ENCODE measurements around the gene CA9. TPM values are rescaled to one million over a fixed set of nuclear protein-coding genes. Genes with fewer than 3 reads are reported as not detected.
A peak's percentile ranks its signal among the peaks of the same experiment; 100 is the strongest.

CA9 gene
- total RNA-seq, 2 donors from 2014 or later: not detected

DNA sequence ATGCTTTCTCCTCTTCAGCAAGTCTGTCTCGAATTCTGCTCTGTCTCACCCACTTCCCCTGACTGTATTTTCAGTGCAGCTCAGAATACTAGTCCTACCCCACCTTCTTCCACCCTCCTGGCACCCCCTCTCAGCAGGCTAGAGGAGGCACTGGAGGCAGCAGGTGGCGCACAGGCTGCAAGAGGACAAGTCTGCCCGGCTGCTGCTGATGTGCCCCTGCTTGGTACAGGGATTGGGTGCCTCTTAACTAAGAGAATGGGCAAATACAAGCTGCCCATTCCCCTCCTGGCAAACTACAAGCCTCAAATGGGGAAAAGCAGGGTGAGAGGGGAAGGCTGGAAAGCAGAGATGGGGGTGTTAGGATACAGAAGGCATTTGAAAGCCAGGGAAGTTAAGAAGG is 53.2 kb downstream of the CA9 start:
- peak overlapping the region; percentile 92 for H3K4me3 Mint-ChIP-seq
- DNase-seq (no peak), ATAC-seq (peak; percentile 52)
- peaks cover 23% of the 10 kb centered on the region for H3K4me1 Mint-ChIP-seq
- H3K27me3 Mint-ChIP-seq: no peaks in the 10 kb centered on the region
- no peak overlapping the region for H3K27ac Mint-ChIP-seq
- H3K9me3 ChIP-seq (ENCODE audit: control insufficient read depth, low read length, poor library complexity, severe bottlenecking): no peaks in the 10 kb centered on the region
- peaks cover 12% of the 10 kb centered on the region for H3K36me3 Mint-ChIP-seq (ENCODE audit: low read depth)

GRCh38 chr9:35727676-35728040 is 53.9 kb downstream of the CA9 start:
- Mint-ChIP-seq H3K36me3 (ENCODE audit: low read depth) (peaks cover 11% of the 10 kb centered on the region), H3K27me3 (no peaks in the 10 kb centered on the region), H3K27ac (no peak overlapping the region), H3K4me1 (peaks cover 24% of the 10 kb centered on the region), H3K4me3 (peak overlapping the region; percentile 92)
- H3K9me3 ChIP-seq (ENCODE audit: control insufficient read depth, low read length, poor library complexity, severe bottlenecking): no peaks in the 10 kb centered on the region
- no peak for DNase-seq
- no peak for ATAC-seq

DNA sequence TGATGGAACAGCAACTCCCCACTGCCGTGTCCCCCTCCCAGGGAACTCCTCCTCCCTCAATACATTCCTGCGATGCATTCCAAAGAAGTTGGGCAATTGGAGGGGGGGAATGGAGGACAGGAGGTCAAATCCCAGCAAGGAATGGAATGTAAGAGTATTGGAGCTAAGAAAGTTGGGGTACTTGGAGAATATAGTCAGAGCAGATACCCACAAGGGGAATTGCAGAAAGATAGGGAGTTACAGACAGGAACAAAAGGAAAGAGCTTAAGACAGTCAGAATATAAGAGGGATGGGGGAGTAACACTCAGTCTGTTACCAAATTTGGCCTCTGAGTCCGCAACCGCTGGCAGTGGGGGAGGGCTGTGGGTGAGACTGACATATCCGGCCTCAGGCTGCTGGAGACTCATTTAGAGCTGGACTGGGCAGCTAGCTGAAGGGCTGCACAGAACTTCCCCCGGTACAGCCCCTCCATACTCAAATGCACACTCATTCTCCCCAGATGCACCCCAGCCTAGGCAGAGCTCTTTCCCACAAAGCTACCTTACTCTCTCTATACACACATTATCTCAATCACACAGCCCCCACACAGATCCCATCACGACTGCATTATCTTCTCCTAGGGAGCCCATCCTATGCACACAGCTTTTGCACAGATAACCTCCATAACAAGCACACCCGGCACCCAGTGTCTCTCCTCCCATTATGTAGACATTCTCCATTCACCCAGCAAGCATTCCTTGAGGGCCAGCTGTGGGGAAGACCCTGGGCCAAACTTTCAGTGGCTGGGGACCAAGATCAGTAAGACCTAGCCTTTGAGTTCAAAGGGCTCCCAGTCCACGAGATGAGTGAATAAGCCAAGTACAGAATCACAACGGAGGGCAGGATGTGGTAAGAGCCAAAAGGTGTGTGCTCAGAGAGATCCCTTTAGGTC is 54.6 kb downstream of the CA9 start:
- H3K4me3 Mint-ChIP-seq: no peak overlapping the region
- H3K27ac Mint-ChIP-seq: no peak overlapping the region
- no peaks in the 10 kb centered on the region for H3K9me3 ChIP-seq (ENCODE audit: control insufficient read depth, low read length, poor library complexity, severe bottlenecking)
- H3K27me3 Mint-ChIP-seq: no peaks in the 10 kb centered on the region
- H3K36me3 Mint-ChIP-seq (ENCODE audit: low read depth): peaks cover 11% of the 10 kb centered on the region
- DNase-seq (no peak), ATAC-seq (no peak)
- H3K4me1 Mint-ChIP-seq: peaks cover 29% of the 10 kb centered on the region

GRCh38 chr9:35729101-35729500 is 55.4 kb downstream of the CA9 start:
- ATAC-seq (no peak), DNase-seq (no peak)
- Mint-ChIP-seq H3K27me3 (no peaks in the 10 kb centered on the region), H3K4me3 (no peak overlapping the region), H3K36me3 (ENCODE audit: low read depth) (peaks cover 11% of the 10 kb centered on the region), H3K4me1 (peaks cover 30% of the 10 kb centered on the region), H3K27ac (no peak overlapping the region)
- H3K9me3 ChIP-seq (ENCODE audit: control insufficient read depth, low read length, poor library complexity, severe bottlenecking): no peaks in the 10 kb centered on the region

DNA sequence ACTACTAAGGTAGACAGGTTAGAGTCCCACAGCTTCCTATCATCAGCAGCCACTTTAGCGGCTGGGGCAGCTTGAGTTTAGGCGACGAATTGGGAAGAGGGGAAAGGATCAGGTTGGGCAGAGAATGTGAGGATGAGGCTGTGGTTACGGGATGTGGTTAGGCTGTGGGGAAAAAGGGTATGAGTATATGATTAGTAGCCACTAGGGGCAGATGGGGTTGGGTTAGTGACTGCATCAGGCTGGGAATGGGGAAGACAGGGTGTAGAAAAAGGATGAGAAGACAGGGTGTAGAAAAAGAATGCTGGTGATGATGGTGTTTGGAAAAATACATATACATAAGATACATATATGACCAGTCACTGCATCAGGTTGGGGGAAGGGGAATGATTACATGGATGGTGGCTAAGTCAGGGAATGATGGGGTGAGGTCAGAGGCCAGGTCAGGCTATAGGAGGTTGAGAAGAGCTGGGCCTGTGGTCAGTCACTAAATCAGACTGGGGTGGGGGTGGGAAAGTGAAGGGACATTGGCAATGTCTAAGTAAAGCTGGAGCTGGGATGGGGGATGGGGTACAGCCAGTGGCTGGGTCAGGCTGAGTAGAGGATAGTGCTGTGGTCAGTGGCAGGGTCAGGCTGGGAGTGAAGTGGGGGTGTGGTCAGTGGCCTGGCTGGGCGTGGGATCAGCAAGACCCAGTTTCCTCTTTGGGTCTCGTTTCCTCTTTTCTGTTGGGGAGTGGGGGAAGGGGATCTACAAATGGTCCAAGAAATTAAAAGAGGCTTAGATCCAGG is 56.2 kb downstream of the CA9 start:
- ATAC-seq: no peak
- H3K9me3 ChIP-seq (ENCODE audit: control insufficient read depth, low read length, poor library complexity, severe bottlenecking): no peaks in the 10 kb centered on the region
- Mint-ChIP-seq H3K4me1 (peaks cover 24% of the 10 kb centered on the region), H3K4me3 (no peak overlapping the region), H3K27me3 (no peaks in the 10 kb centered on the region), H3K36me3 (ENCODE audit: low read depth) (peaks cover 5% of the 10 kb centered on the region), H3K27ac (no peak overlapping the region)
- no peak for DNase-seq

- DNase-seq (no peak), ATAC-seq (no peak)
- no peaks in the 10 kb centered on the region for H3K9me3 ChIP-seq (ENCODE audit: control insufficient read depth, low read length, poor library complexity, severe bottlenecking)
- Mint-ChIP-seq H3K4me3 (no peak overlapping the region), H3K4me1 (peaks cover 23% of the 10 kb centered on the region), H3K36me3 (ENCODE audit: low read depth) (peaks cover 3% of the 10 kb centered on the region), H3K27me3 (no peaks in the 10 kb centered on the region), H3K27ac (no peak overlapping the region)
Observed at GRCh38 chr9:35730486-35730854, 56.7 kb downstream of the CA9 start.

Other genes starting within 250 kb of the CA9 start
- gene RUSC2, start 183.8 kb upstream of the CA9 start, total RNA-seq: under 1 TPM; 0.18 to 0.75 TPM
- 10 to 100 TPM; 31.7 to 31.9 TPM for gene TESK1, start 68.7 kb upstream of the CA9 start, total RNA-seq
- gene CD72, start 55.5 kb upstream of the CA9 start, total RNA-seq: 1 to 10 TPM; 3.5 to 8.1 TPM
- gene SIT1, start 23.0 kb upstream of the CA9 start, total RNA-seq: 10 to 100 TPM; 33.9 to 48.9 TPM
- over 10,000 TPM in 1 of 2 donors, 1,000 to 10,000 TPM in 1; 7,466 to 10,512 TPM for gene RMRP, start 15.9 kb upstream of the CA9 start, total RNA-seq
- gene CCDC107, start 15.6 kb upstream of the CA9 start, total RNA-seq: 10 to 100 TPM; 27.7 to 35.2 TPM
- 1 to 10 TPM; 1.6 to 3.1 TPM for gene ARHGEF39, start 8.7 kb upstream of the CA9 start, total RNA-seq
- gene TPM2, start 16.0 kb downstream of the CA9 start, total RNA-seq: 10 to 100 TPM; 29.2 to 33.9 TPM
- gene TLN1, start 58.3 kb downstream of the CA9 start, total RNA-seq: 100 to 1,000 TPM; 259 to 617 TPM
- 10 to 100 TPM; 16.0 to 16.5 TPM for gene CREB3, start 58.7 kb downstream of the CA9 start, total RNA-seq
- gene GBA2, start 75.3 kb downstream of the CA9 start, total RNA-seq: 10 to 100 TPM; 28.6 to 28.7 TPM
- gene RGP1, start 75.4 kb downstream of the CA9 start, total RNA-seq: 10 to 100 TPM; 25.5 to 26.5 TPM
- gene MSMP, start 80.3 kb downstream of the CA9 start, total RNA-seq: not detected
- 1 to 10 TPM; 3.8 to 4.0 TPM for gene NPR2, start 117.7 kb downstream of the CA9 start, total RNA-seq
- gene SPAG8, start 138.3 kb downstream of the CA9 start, total RNA-seq: under 1 TPM; 0.81 to 0.97 TPM
- gene HINT2, start 141.1 kb downstream of the CA9 start, total RNA-seq: 10 to 100 TPM; 15.0 to 20.5 TPM
- gene FAM221B, start 154.8 kb downstream of the CA9 start, total RNA-seq: not detected
- gene TMEM8B, start 155.3 kb downstream of the CA9 start, total RNA-seq: 1 to 10 TPM; 4.5 to 7.1 TPM
- gene OR13J1, start 196.5 kb downstream of the CA9 start, total RNA-seq: not detected
- gene HRCT1, start 232.3 kb downstream of the CA9 start, total RNA-seq: not detected
- gene SPAAR, start 235.6 kb downstream of the CA9 start, total RNA-seq: not detected